Measurements from ENCODE around the gene GH1. TPM values are rescaled to one million over a fixed set of nuclear protein-coding genes. Genes with fewer than 3 reads are reported as not detected.

Gene GH1
- total and polyA plus RNA-seq, 2 of the 13 experiments (the other 11 are each of a cell fraction or from before 2014, with no cell fraction given), result not detected

GRCh38 chr17:63945784-63946439 is 27.3 kb upstream of the GH1 start (continued):
- 0 out of 2 replicates have a peak, but pooled peaks have one; percentile 43 for TF ChIP-seq AHR (CRISPR knock-in tag; IDR thresholded peaks at IDR 0.05)
- TF ChIP-seq TAF1 (CRISPR knock-in tag; IDR thresholded peaks at IDR 0.05), result peak; percentile 4; the same call in 1 of the 2 replicates
- no peak for TF ChIP-seq MBD4 (IDR thresholded peaks at IDR 0.05; ENCODE audit: borderline replicate concordance, low read length)
- TF ChIP-seq FOSL1 (CRISPR knock-in tag; IDR thresholded peaks at IDR 0.05; ENCODE audit: borderline replicate concordance), result no peak
- no peak for TF ChIP-seq ELF3 (CRISPR knock-in tag; IDR thresholded peaks at IDR 0.05)
- no peak for TF ChIP-seq HIC2 (CRISPR knock-in tag; IDR thresholded peaks at IDR 0.05; ENCODE audit: low read depth)
- no peak for TF ChIP-seq YY1 (IDR thresholded peaks at IDR 0.05; ENCODE audit: insufficient read depth, insufficient replicate concordance, low read depth, low read length)
- TF ChIP-seq, protein P1, sequence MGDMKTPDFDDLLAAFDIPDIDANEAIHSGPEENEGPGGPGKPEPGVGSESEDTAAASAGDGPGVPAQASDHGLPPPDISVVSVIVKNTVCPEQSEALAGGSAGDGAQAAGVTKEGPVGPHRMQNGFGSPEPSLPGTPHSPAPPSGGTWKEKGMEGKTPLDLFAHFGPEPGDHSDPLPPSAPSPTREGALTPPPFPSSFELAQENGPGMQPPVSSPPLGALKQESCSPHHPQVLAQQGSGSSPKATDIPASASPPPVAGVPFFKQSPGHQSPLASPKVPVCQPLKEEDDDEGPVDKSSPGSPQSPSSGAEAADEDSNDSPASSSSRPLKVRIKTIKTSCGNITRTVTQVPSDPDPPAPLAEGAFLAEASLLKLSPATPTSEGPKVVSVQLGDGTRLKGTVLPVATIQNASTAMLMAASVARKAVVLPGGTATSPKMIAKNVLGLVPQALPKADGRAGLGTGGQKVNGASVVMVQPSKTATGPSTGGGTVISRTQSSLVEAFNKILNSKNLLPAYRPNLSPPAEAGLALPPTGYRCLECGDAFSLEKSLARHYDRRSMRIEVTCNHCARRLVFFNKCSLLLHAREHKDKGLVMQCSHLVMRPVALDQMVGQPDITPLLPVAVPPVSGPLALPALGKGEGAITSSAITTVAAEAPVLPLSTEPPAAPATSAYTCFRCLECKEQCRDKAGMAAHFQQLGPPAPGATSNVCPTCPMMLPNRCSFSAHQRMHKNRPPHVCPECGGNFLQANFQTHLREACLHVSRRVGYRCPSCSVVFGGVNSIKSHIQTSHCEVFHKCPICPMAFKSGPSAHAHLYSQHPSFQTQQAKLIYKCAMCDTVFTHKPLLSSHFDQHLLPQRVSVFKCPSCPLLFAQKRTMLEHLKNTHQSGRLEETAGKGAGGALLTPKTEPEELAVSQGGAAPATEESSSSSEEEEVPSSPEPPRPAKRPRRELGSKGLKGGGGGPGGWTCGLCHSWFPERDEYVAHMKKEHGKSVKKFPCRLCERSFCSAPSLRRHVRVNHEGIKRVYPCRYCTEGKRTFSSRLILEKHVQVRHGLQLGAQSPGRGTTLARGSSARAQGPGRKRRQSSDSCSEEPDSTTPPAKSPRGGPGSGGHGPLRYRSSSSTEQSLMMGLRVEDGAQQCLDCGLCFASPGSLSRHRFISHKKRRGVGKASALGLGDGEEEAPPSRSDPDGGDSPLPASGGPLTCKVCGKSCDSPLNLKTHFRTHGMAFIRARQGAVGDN (CRISPR knock-in tag; IDR thresholded peaks at IDR 0.05), result peak; percentile 45; the same call in 1 of the 2 replicates
- TF ChIP-seq SALL1 (CRISPR knock-in tag; IDR thresholded peaks at IDR 0.05), result 0 out of 2 replicates have a peak, but pooled peaks have one; percentile 6
- 0 out of 2 replicates have a peak, but pooled peaks have one; percentile 21 for TF ChIP-seq HNRNPL (IDR thresholded peaks at IDR 0.05; ENCODE audit: low read depth, low read length)
- TF ChIP-seq ZNF501 (CRISPR knock-in tag; IDR thresholded peaks at IDR 0.05), result peak; percentile 58; the same call in 1 of the 2 replicates
- TF ChIP-seq SAP130 (CRISPR knock-in tag; IDR thresholded peaks at IDR 0.05; ENCODE audit: low read depth), result peak; percentile 11; the same call in 1 of the 2 replicates
- TF ChIP-seq, protein P2, sequence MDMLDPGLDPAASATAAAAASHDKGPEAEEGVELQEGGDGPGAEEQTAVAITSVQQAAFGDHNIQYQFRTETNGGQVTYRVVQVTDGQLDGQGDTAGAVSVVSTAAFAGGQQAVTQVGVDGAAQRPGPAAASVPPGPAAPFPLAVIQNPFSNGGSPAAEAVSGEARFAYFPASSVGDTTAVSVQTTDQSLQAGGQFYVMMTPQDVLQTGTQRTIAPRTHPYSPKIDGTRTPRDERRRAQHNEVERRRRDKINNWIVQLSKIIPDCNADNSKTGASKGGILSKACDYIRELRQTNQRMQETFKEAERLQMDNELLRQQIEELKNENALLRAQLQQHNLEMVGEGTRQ (IDR thresholded peaks at IDR 0.05; ENCODE audit: low read depth, low read length), result peak; percentile 31; the same call in 1 of the 2 replicates
- TF ChIP-seq, protein P2 (CRISPR knock-in tag; IDR thresholded peaks at IDR 0.05; ENCODE audit: borderline replicate concordance), result peak; percentile 83; the same call in 1 of the 2 replicates
- no peak for TF ChIP-seq NONO (IDR thresholded peaks at IDR 0.05)
- TF ChIP-seq NONO (CRISPR knock-in tag; conservative IDR thresholded peaks at IDR 0.05), result peak; percentile 26; the same call in 1 of the 2 replicates
- TF ChIP-seq ZBTB7A (CRISPR knock-in tag; IDR thresholded peaks at IDR 0.05), result peak; percentile 64
- TF ChIP-seq, protein P3, sequence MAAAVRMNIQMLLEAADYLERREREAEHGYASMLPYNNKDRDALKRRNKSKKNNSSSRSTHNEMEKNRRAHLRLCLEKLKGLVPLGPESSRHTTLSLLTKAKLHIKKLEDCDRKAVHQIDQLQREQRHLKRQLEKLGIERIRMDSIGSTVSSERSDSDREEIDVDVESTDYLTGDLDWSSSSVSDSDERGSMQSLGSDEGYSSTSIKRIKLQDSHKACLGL (CRISPR knock-in tag; IDR thresholded peaks at IDR 0.05), result 0 out of 2 replicates have a peak, but pooled peaks have one; percentile 26
- TF ChIP-seq MTF2 (CRISPR knock-in tag; IDR thresholded peaks at IDR 0.05; ENCODE audit: borderline replicate concordance), result peak; percentile 30; the same call in 1 of the 2 replicates

All from HepG2 (cell line).